HG03520 (cell line): ENCODE measurements around the gene CRYBB1.

Experiments used
- ATAC-seq: cut with Tn5 transposase; IDR thresholded peaks from one replicate; pipeline ENCODE4 v1.9.1; 2021; ENCODE audit warnings: mild to moderate bottlenecking, moderate library complexity; ENCODE audit not compliant: unreplicated experiment

CRYBB1 gene

DNA sequence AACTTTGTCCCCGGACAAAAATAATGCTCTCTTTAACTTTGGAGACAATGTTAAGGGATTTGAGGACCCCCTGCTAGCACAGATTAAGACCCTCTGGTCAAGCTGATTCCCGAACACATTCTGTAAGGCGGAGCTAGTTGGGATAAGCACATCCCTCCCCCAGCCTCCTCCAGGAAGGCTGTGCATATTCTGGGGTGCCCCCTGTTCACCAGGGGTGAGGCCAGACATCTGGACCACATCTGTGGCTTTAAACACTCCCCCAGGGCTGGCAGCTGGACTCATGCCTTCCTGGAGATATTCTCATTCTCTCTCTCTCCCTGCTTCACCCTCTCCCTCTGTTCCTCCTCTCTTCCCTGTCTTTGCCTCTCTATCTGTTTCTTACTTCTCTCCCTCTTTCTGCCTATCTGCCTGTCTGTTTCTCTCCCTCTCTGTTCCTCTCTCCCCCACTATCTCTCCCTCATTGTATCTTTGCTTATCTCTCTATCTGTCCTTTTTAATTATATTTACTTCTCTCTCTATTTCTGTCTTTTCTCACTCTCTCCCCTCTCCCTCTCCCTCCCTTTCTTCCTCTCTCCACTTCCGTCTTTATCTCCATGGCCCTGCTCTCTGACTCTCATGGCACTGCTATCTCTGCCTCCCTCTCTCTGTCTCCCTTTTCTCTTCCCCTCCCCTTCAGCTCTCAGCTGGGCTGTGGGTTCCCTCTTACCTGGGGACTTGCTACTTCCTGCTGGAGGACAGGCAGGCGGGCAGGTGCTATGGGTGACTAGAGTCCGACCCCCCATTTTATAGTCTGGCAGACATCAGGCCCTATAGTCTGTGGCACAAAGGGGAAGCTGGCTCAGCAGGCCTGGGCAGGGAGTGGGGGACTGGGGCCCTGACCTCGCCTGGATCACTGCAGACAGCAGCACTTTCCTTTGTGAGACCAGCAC, at the start of gene CRYBB1:
TSS of gene CRYBB1 (minus strand) at position 757 of the 929 bp plus-strand sequence. CDS start 1,708 bp downstream, outside the sequence.
- no peak for ATAC-seq

DNA sequence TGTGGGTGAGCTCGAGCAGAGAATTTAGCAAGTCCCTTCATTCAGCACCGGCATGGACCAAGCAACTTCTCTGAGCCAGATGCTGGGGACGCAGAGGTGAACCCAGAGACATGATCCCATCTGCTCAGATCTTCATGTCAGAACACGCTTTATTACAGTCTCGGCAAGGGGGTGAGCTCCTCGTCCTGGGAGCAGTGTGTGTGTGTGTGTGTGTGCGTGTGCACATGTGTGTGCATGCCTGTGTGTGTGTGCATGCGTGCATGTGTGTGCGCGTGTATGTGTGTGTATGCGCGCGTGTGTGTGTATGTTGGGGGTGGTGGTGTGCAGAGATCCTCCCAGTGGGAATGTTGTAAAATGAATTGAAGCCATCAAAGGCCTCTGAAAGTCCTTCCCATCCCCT, 49.3 kb upstream of the CRYBB1 start:
- no peak for ATAC-seq

GRCh38 chr22:26665813-26666231, 48.0 kb upstream of the CRYBB1 start:
- ATAC-seq: no peak

GRCh38 chr22:26663374-26663923, 45.6 kb upstream of the CRYBB1 start:
- no peak for ATAC-seq

GRCh38 chr22:26662160-26662559, 44.3 kb upstream of the CRYBB1 start:
- no peak for ATAC-seq

- no peak for ATAC-seq
These were observed 43.2 kb upstream of the CRYBB1 start for GRCh38 chr22:26660961-26661578.

- ATAC-seq: no peak
These were observed 42.5 kb upstream of the CRYBB1 start for GRCh38 chr22:26660356-26660755.

GRCh38 chr22:26658671-26659478, 41.0 kb upstream of the CRYBB1 start:
- ATAC-seq: peak; percentile 61

GRCh38 chr22:26658161-26658560, 40.3 kb upstream of the CRYBB1 start:
- ATAC-seq: no peak

- no peak for ATAC-seq
These were observed 39.3 kb upstream of the CRYBB1 start, which contains the start of gene MIAT for GRCh38 chr22:26656891-26657851. MIAT (plus strand) TSS chr22:26657588.

GRCh38 chr22:26651815-26652214, 34.0 kb upstream of the CRYBB1 start:
- ATAC-seq: no peak

DNA sequence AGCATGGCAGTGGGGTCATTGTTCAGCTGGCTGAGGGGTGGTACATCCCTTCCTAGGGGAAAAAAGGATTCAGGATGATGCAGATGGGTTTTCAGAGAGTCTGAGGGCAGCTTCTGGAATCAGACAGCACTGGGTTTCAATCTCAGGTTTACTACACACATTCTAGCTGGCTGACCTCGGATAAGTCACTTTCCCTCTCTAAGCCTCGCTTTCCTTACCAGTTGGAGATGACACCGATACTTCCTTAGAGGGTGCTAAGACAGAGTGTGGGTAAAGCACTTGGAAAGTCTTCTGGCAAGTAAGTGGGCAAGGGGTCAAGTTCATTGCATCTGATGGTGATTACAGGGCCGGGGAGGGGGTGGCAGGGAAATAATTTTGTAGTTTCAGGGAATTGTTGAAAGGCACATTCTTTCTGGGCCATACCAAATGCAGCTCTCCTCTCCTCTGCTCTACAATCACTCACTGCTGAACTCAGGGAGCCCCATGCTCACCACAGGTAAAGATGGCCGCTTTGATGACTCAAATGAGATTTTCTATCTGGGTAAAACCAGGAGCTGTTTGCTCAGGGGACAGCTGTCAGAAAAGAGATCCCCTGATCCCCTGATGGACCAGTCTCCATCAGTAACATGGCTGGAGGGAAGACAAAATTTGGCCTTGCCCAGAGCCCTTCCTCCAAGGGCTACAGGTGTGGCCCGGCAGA, 33.0 kb upstream of the CRYBB1 start:
- no peak for ATAC-seq

- ATAC-seq: no peak
These were observed 30.9 kb upstream of the CRYBB1 start for GRCh38 chr22:26648528-26649388.

GRCh38 chr22:26648011-26648497, 30.2 kb upstream of the CRYBB1 start:
- ATAC-seq: no peak

GRCh38 chr22:26646158-26646557, 28.3 kb upstream of the CRYBB1 start:
- no peak for ATAC-seq

DNA sequence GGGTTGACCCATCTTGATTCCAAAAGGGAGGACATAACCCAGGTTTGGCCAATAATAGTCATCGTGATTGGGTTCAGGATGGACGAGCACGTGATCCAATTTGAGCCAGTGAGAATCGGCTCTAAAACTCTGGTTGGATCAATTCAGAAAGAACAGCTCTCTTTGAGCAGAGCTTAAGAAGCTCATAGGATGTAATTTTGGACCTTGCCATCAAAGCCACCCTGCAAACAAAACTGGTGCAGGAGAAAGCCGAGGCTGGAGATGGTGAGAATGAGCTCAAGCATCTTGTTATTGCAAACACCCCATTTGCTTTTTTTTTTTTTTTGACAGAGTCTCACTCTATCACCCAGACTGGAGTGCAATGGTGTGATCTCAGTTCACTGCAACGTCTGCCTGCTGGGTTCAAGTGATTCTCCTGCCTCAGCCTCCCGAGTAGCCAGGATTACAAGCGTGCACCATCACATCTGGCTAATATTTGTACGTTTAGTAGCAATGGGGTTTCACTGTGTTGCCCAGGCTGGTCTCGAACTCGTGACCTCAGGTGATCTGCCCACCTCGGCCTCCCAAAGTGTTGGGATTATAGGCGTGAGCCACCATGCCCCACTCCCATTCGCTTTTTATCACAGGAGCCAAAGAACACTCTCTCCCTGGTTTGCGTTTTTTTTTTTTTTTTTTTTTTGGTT, 25.7 kb upstream of the CRYBB1 start:
- ATAC-seq: no peak
